GM23248 (cell line): Measurements from ENCODE around the gene BLOC1S6. TPM values are rescaled to one million over a fixed set of nuclear protein-coding genes. Genes with fewer than 3 reads are reported as not detected.
"Not testable (repeated sequence)": the region's sequence is repeated elsewhere in the genome, so short reads cannot be mapped to it uniquely, and the experiment has no call there.

ENCODE experiments used
- DNase-seq: peaks from one replicate; pipeline ENCODE4 v3.0.0-alpha.2; 2015
- H2AFZ ChIP-seq: fragments of 200-600 bp; sonication (generic); 2 replicates; pipeline ENCODE4 v1.6.1; 2016; ENCODE audit warnings: antibody characterized with exemption
- H3F3A ChIP-seq: fragments of 200-600 bp; sonication (generic); 2 replicates; pipeline ENCODE4 v1.6.1; 2016; ENCODE audit warnings: mild to moderate bottlenecking, antibody characterized with exemption, mixed run types; ENCODE audit not compliant: insufficient read depth
- H3K27ac ChIP-seq: fragments of 200-600 bp; sonication (generic); 2 replicates; pipeline ENCODE4 v1.5.1; 2016; ENCODE audit warnings: mild to moderate bottlenecking
- H3K27me3 ChIP-seq: fragments of 200-600 bp; sonication (generic); replicated peaks from 2 replicates; pipeline ENCODE4 v1.6.1; 2016; ENCODE audit warnings: mild to moderate bottlenecking; ENCODE audit not compliant: insufficient read depth
- H3K36me3 ChIP-seq: fragments of 200-600 bp; sonication (generic); 2 replicates; pipeline ENCODE4 v1.6.1; 2016; ENCODE audit warnings: low read depth, mild to moderate bottlenecking
- H3K4me1 ChIP-seq: fragments of 200-600 bp; sonication (generic); 2 replicates; pipeline ENCODE4 v1.6.1; 2016; ENCODE audit warnings: mild to moderate bottlenecking; ENCODE audit not compliant: insufficient read depth
- H3K4me2 ChIP-seq: fragments of 200-600 bp; sonication (generic); one replicate; pipeline ENCODE4 v1.6.1; 2016; ENCODE audit warnings: mild to moderate bottlenecking; ENCODE audit not compliant: unreplicated experiment
- H3K4me3 ChIP-seq: fragments of 200-600 bp; sonication (generic); 2 replicates; pipeline ENCODE4 v1.5.1; 2016; ENCODE audit warnings: mild to moderate bottlenecking
- H3K79me2 ChIP-seq: fragments of 200-600 bp; sonication (generic); 2 replicates; pipeline ENCODE4 v1.6.1; 2016; ENCODE audit warnings: mild to moderate bottlenecking; ENCODE audit not compliant: insufficient read depth
- H3K9ac ChIP-seq: fragments of 200-600 bp; sonication (generic); 2 replicates; pipeline ENCODE4 v1.6.1; 2016; ENCODE audit warnings: mild to moderate bottlenecking
- H3K9me2 ChIP-seq: fragments of 200-600 bp; sonication (generic); 2 replicates; pipeline ENCODE4 v1.6.1; 2016; ENCODE audit warnings: mixed run types, mild to moderate bottlenecking, moderate library complexity; ENCODE audit not compliant: insufficient read depth
- H3K9me3 ChIP-seq: fragments of 200-600 bp; sonication (generic); one replicate; pipeline ENCODE4 v1.6.1; 2017; ENCODE audit warnings: low read depth
- H4K20me1 ChIP-seq: fragments of 200-600 bp; sonication (generic); 2 replicates; pipeline ENCODE4 v1.6.0; 2016; ENCODE audit not compliant: insufficient read depth
- EZH2 ChIP-seq: fragments of 200-600 bp; sonication (generic); IDR thresholded peaks from 2 replicates; pipeline ENCODE4 v1.6.1; 2018; ENCODE audit warnings: antibody characterized with exemption, mild to moderate bottlenecking; ENCODE audit not compliant: insufficient read depth, poor library complexity, severe bottlenecking
- EZH2phosphoT487 ChIP-seq: fragments of 200-600 bp; sonication (generic); IDR thresholded peaks from 2 replicates; pipeline ENCODE4 v1.6.1; 2018; ENCODE audit warnings: antibody characterized with exemption, moderate library complexity, mild to moderate bottlenecking, low read depth; ENCODE audit not compliant: insufficient read depth
- WGBS, 2 experiments: methylation state at CpG; one replicate each; pipeline ENCODE4 v1.1.6; 2015 to 2017; ENCODE audit warnings: low lambda C conversion rate in 2 of 2, low coverage in 1 of 2; ENCODE audit errors: missing lambda C conversion rate in 2 of 2; 5-methylcytosine and 5-hydroxymethylcytosine counted together
- in situ Hi-C: fragments of 300-500 bp; cut with MboI; formaldehyde crosslinking; loops from 2 replicates; pipeline ENCODE4 v1.15.0; 2020
- polyA plus RNA-seq: library from polyadenylated mRNA; unstranded; fragments of >200 nt; fragmentation: Nextera tagmentation; extraction: Ambion mirVana; gene quantifications from 2 replicates; pipeline ENCODE4 v1.2.1, GENCODE V29; 2016
- total RNA-seq: library from RNA; depleted of rRNA; stranded (reverse); fragments of >200 nt; shearing (Covaris generic); gene quantifications from 2 replicates; pipeline ENCODE4 v1.2.3, GENCODE V29; 2014

BLOC1S6 gene
- total and polyA plus RNA-seq, 2 experiments from 2014 or later = 46.3 to 79.4 TPM

DNA sequence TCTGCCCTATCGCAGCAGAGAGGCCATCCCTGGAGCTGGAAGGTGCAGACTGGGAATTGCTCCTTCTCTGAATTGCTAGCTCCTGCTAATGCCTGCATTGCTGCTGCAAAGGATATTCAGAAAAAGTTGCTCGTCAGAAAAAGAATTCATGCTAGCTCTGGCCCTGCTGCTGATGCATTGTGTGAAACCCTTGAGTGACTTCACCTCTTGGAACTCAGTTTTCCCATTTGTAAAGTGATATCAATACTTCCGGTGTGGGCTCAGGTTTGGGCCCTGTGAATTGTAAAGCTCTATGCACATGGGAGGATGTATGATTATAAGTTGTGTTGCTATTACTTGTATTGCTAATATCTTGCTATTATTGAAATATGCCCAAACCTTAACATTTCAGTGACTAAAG lies 59.0 kb downstream of the BLOC1S6 start:
- Histone ChIP-seq H3K9me2 (no peaks in the 10 kb centered on the region), H3F3A (peaks cover 48% of the 10 kb centered on the region), H3K9me3 (no peaks in the 10 kb centered on the region), H3K4me1 (peaks cover 49% of the 10 kb centered on the region), H3K4me3 (peak overlapping the region; percentile 34; the same call in 1 of the 2 replicates), H4K20me1 (0 out of 2 replicates have a peak, but pooled peaks cover 4% of the 10 kb centered on the region), H3K36me3 (no peaks in the 10 kb centered on the region), H3K79me2 (peaks cover 23% of the 10 kb centered on the region), H2AFZ (no peak overlapping the region; the same call in 1 of the 2 replicates), H3K4me2 (peak overlapping the region; percentile 58), H3K27ac (peak overlapping the region; percentile 68), H3K27me3 (no peaks in the 10 kb centered on the region), H3K9ac (peak overlapping the region; percentile 35)
- TF ChIP-seq EZH2phosphoT487 = no peak
- peak; percentile 62 for DNase-seq
- 44 to 48% methylated on average over 3 of the region's 3 CpGs for WGBS, 2 experiments
- in situ Hi-C loops = no loop called here

DNA sequence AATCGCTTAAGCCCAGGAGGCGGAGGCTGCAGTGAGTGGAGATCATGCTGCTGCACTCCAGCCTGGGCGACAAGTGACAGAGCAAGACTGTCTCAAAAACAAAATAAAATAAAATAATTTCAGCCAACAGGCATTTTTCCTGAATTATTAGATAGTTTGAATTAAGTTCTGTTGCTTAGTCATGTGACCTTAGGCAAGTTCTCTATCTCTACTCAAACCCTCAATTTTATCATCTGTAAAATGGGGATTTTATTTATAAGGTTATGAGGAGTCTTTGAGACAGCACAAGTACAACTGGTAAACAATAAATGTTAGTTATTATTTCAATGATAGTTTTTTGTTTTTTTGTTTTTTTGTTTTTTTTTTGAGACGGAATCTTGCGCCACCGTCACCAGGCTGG lies 60.6 kb downstream of the BLOC1S6 start:
- Histone ChIP-seq H3K4me3 (no peak overlapping the region), H3K27ac (no peak overlapping the region), H3K4me1 (peaks cover 35% of the 10 kb centered on the region), H3K27me3 (no peaks in the 10 kb centered on the region), H3K36me3 (no peaks in the 10 kb centered on the region), H3K79me2 (peaks cover 23% of the 10 kb centered on the region), H4K20me1 (no peaks in the 10 kb centered on the region), H3K9me2 (no peaks in the 10 kb centered on the region), H3K4me2 (no peak overlapping the region), H2AFZ (no peak overlapping the region), H3K9ac (no peak overlapping the region), H3K9me3 (no peaks in the 10 kb centered on the region), H3F3A (peaks cover 35% of the 10 kb centered on the region)
- DNase-seq = no peak
- 95 to 99% methylated on average over 6 of the region's 6 CpGs for WGBS, 2 experiments
- in situ Hi-C loops = no loop called here
- TF ChIP-seq EZH2phosphoT487 (no peak), EZH2 (no peak)

DNA sequence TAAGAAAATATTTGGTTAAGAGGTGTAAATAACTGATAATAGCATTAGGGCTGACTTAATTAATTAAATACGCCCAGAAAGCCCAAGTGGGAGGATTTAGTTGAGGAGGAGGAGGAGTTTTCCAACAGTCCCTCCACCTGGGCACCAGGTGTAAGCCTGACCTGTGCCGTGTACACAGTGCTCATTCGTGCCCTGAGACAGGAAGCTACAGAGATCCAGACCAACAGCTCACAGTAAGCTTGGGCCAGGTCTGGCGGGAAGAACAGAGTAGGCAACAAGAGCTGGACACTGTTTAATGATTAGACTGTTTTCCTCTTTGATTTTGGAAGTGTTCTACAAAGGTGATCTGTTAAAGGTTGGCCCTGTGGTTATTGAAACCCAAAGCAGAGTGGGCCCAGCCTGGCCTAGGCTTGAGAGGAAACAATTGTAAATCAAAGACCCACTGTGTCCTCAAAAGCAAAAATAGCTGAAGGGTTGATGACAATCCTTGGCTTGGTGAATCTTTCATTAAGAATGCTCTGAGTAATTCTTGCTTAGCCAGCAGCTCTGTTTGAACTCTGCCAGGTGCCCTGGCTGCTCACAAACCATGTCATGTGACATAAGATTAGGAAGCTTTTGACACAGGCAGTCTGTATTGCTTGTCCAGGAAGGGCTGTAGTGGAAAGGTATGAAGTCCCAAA lies 61.5 kb downstream of the BLOC1S6 start:
- peak overlapping the region; percentile 19; the same call in 1 of the 2 replicates for H3K27ac ChIP-seq
- H3K9ac ChIP-seq = no peak overlapping the region
- TF ChIP-seq EZH2phosphoT487 = no peak
- TF ChIP-seq EZH2 = no peak
- no peak overlapping the region for H3K4me3 ChIP-seq
- H3K4me2 ChIP-seq = peak overlapping the region; percentile 42
- 52 to 64% methylated on average over 4 of the region's 4 CpGs for WGBS, 2 experiments
- H3K9me2 ChIP-seq = no peaks in the 10 kb centered on the region
- H3K79me2 ChIP-seq = peaks cover 23% of the 10 kb centered on the region
- peak; percentile 77 for DNase-seq
- no peaks in the 10 kb centered on the region for H3K9me3 ChIP-seq
- peaks cover 29% of the 10 kb centered on the region for H3F3A ChIP-seq
- H3K36me3 ChIP-seq = no peaks in the 10 kb centered on the region
- no peaks in the 10 kb centered on the region for H3K27me3 ChIP-seq
- in situ Hi-C loops = no loop called here
- H3K4me1 ChIP-seq = peaks cover 35% of the 10 kb centered on the region
- no peaks in the 10 kb centered on the region for H4K20me1 ChIP-seq
- no peak overlapping the region for H2AFZ ChIP-seq

DNA sequence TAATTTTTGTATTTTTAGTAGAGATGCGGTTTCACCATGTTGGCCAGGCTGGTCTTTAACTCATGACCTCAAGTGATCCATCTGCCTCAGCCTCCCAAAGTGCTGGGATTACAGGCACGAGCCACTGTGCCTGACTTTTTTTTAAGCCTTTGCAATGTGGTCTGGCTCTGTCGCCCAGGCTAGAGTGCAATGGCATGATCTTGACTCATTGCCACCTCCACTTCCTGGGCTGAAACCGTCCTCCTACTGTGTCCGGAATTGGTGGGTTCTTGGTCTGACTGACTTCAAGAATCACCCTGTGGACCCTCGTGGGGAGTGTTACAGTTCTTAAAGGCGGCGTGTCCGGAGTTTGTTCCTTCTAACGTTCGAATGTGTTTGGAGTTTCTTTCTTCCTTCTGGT lies 62.8 kb downstream of the BLOC1S6 start:
- H3K4me2 ChIP-seq, H2AFZ ChIP-seq, H3K4me3 ChIP-seq, H4K20me1 ChIP-seq, H3K9me2 ChIP-seq, H3K27me3 ChIP-seq, H3K36me3 ChIP-seq, DNase-seq, H3K27ac ChIP-seq, H3K9me3 ChIP-seq, H3K9ac ChIP-seq, in situ Hi-C loops: not testable (repeated sequence)
- H3K79me2 ChIP-seq = peaks cover 17% of the 10 kb centered on the region
- 82 to 87% methylated on average over 10 to 11 of the region's 11 CpGs for WGBS, 2 experiments
- H3K4me1 ChIP-seq = peaks cover 33% of the 10 kb centered on the region
- H3F3A ChIP-seq = peaks cover 28% of the 10 kb centered on the region
